Parathyroid adenoma (tissue), 2 donors: ENCODE results near the gene KAT2B.

Experiments used
- H2AFZ ChIP-seq: fragments of 300-600 bp; sonication (generic); one replicate; pipeline ENCODE4 v1.7.0; 2017; ENCODE audit warnings: antibody characterized with exemption, mild to moderate bottlenecking
- H3K27ac ChIP-seq: fragments of 300-600 bp; sonication (generic); one replicate; pipeline ENCODE4 v1.7.0; 2017
- H3K27me3 ChIP-seq: fragments of 300-600 bp; sonication (generic); one replicate; pipeline ENCODE4 v1.7.0; 2017; ENCODE audit warnings: low read length; ENCODE audit not compliant: control insufficient read depth, insufficient read depth
- H3K36me3 ChIP-seq: fragments of 300-600 bp; sonication (generic); one replicate; pipeline ENCODE4 v1.7.0; 2017; ENCODE audit warnings: low read length; ENCODE audit not compliant: control insufficient read depth, insufficient read depth
- H3K4me1 ChIP-seq: fragments of 300-600 bp; sonication (generic); one replicate; pipeline ENCODE4 v1.7.0; 2017; ENCODE audit warnings: control low read depth
- H3K4me2 ChIP-seq: fragments of 300-600 bp; sonication (generic); one replicate; pipeline ENCODE4 v1.7.0; 2017; ENCODE audit warnings: low read length
- H3K4me3 ChIP-seq: fragments of 300-600 bp; sonication (generic); one replicate; pipeline ENCODE4 v1.7.0; 2017; ENCODE audit warnings: low read depth, low read length
- H3K79me2 ChIP-seq: fragments of 300-600 bp; sonication (generic); one replicate; pipeline ENCODE4 v1.7.0; 2017; ENCODE audit warnings: control low read depth
- H3K9ac ChIP-seq: fragments of 300-600 bp; sonication (generic); one replicate; pipeline ENCODE4 v1.7.0; 2017; ENCODE audit warnings: mild to moderate bottlenecking
- H3K9me3 ChIP-seq: fragments of 300-600 bp; sonication (generic); one replicate; pipeline ENCODE4 v1.7.0; 2017; ENCODE audit warnings: low read length; ENCODE audit not compliant: control insufficient read depth
- TF ChIP-seq, protein P1 (sequence below): fragments of 300-600 bp; sonication (generic); IDR thresholded peaks from one replicate; pipeline ENCODE4 v1.7.0; 2017; ENCODE audit warnings: antibody characterized with exemption, mild to moderate bottlenecking
- donor health status: primary hyperparathyroidism.

The KAT2B gene

DNA sequence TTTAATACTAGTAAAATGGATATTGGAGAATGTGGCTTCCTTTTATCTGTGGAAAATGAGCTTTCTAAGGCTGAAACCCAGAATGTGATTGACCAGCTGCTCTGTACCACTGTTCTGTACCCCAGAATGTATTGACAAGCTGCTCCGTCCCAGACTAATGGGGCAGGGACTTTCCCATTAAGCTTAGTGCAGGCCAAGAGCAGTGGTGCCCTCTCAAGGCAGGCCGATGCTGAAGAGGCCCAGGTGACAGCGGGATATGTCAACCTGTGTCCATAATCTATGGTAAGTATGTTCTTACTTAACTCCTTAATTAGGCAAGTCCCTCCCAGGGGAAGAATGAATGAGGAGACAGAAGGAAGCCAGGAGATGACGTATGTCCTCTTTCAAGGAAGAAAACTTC is 114.7 kb downstream of the KAT2B start:
- Histone ChIP-seq H3K27me3 (no peaks in the 10 kb centered on the region), H3K9ac (no peak overlapping the region), H3K4me1 (no peaks in the 10 kb centered on the region), H3K4me2 (no peak overlapping the region), H3K36me3 (no peaks in the 10 kb centered on the region), H3K9me3 (no peaks in the 10 kb centered on the region), H3K79me2 (no peaks in the 10 kb centered on the region), H3K4me3 (no peak overlapping the region), H3K27ac (no peak overlapping the region), H2AFZ (no peak overlapping the region)
- TF ChIP-seq, protein P1, sequence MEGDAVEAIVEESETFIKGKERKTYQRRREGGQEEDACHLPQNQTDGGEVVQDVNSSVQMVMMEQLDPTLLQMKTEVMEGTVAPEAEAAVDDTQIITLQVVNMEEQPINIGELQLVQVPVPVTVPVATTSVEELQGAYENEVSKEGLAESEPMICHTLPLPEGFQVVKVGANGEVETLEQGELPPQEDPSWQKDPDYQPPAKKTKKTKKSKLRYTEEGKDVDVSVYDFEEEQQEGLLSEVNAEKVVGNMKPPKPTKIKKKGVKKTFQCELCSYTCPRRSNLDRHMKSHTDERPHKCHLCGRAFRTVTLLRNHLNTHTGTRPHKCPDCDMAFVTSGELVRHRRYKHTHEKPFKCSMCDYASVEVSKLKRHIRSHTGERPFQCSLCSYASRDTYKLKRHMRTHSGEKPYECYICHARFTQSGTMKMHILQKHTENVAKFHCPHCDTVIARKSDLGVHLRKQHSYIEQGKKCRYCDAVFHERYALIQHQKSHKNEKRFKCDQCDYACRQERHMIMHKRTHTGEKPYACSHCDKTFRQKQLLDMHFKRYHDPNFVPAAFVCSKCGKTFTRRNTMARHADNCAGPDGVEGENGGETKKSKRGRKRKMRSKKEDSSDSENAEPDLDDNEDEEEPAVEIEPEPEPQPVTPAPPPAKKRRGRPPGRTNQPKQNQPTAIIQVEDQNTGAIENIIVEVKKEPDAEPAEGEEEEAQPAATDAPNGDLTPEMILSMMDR = no peak

DNA sequence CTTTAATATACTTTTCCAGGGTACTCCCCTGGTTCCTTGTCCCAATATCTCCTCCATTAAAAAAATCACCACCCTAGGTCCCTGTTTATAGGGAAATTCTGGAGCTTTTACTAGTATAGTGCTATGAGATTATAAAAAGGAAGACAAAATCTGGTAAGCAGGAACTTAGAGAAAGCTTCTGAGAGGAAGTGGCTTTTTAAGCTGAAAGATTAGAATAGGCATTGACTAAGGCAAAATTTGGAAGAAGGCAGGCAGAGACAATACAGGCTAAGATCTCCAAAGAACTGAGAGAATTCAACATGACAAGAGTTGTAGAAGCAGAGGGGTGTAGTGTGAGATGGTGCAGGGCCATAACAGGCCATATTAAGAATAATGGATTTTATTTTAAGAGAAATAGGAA is 120.0 kb downstream of the KAT2B start:
- no peaks in the 10 kb centered on the region for H3K27me3 ChIP-seq
- no peaks in the 10 kb centered on the region for H3K79me2 ChIP-seq
- no peaks in the 10 kb centered on the region for H3K4me1 ChIP-seq
- no peak overlapping the region for H2AFZ ChIP-seq
- no peak overlapping the region for H3K27ac ChIP-seq
- no peaks in the 10 kb centered on the region for H3K9me3 ChIP-seq
- TF ChIP-seq, protein P1 = no peak
- no peak overlapping the region for H3K4me3 ChIP-seq
- H3K36me3 ChIP-seq = no peaks in the 10 kb centered on the region
- H3K4me2 ChIP-seq = no peak overlapping the region
- no peak overlapping the region for H3K9ac ChIP-seq

DNA sequence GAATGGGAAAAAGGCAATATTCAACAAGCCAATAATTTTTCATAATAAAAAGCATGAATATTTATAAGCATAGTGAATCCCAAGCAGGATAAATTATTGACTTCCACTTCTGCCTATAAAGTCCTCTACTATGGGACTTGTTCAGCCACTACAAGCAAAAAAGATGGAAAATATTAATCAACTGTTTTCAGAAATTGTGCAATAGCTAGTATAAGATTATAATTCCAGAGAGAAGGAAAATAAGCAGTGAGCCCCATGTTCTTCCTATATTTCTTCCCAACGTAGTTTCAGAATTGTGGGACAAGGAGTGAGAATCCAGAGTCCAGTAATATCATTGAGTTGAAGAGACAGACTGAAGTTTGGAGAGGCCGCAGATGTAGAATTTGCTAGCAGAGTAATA is 121.5 kb downstream of the KAT2B start:
- H3K9ac ChIP-seq = no peak overlapping the region
- H3K27me3 ChIP-seq = no peaks in the 10 kb centered on the region
- no peak overlapping the region for H3K27ac ChIP-seq
- no peaks in the 10 kb centered on the region for H3K36me3 ChIP-seq
- no peak overlapping the region for H3K4me3 ChIP-seq
- TF ChIP-seq, protein P1 = no peak
- no peaks in the 10 kb centered on the region for H3K4me1 ChIP-seq
- H3K9me3 ChIP-seq = no peaks in the 10 kb centered on the region
- no peak overlapping the region for H2AFZ ChIP-seq
- no peaks in the 10 kb centered on the region for H3K79me2 ChIP-seq
- no peak overlapping the region for H3K4me2 ChIP-seq

DNA sequence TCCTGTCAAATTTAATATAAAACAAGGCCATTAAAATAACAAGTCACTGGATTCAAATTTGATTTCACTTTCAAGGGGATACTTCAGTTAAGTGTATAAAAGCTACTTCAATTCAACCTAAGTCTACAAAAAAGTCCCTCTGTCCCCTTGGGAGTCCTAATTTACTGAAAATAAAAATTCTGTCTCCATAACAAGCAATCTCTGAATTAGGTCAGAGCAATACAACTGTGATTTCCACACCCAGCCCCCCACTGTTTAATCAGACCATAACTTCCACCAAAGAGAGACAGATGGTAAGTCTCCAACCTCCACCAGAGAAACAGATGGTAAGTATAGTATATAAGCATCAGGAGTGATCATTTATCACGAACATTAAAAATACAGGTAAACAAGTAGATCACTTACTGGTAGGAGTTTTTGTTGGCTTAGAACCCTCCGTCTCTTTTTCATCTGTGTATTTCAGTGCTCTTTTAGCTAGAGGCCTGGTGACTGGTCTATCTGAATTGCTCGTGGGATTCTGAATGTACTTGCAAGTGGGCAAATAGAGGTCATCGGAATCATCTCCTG is 133.7 kb downstream of the KAT2B start:
- H3K9me3 ChIP-seq = no peaks in the 10 kb centered on the region
- no peak overlapping the region for H3K27ac ChIP-seq
- no peaks in the 10 kb centered on the region for H3K36me3 ChIP-seq
- H3K4me1 ChIP-seq = no peaks in the 10 kb centered on the region
- no peak overlapping the region for H3K9ac ChIP-seq
- H3K4me3 ChIP-seq = no peak overlapping the region
- TF ChIP-seq, protein P1 = no peak
- H3K79me2 ChIP-seq = no peaks in the 10 kb centered on the region
- no peak overlapping the region for H3K4me2 ChIP-seq
- no peaks in the 10 kb centered on the region for H3K27me3 ChIP-seq
- no peak overlapping the region for H2AFZ ChIP-seq

DNA sequence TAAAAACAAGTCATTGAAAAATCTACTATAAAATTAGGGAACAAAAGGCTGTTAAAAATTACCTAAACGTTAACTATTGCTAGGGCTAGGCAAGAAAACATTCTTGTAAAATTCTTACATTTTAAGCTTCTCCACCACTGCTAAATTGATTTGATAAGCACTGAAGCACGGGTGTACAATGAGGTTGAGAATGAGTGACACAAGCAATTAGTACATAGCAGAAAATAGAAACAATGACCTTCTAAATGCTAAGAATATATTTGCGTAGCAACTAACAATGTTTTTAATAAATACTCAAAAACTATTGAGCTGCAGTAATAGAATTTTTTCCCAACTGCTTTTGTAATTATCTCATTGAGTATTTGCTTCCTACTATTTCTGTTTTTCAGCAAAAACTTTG is 141.0 kb downstream of the KAT2B start:
- Histone ChIP-seq H3K36me3 (no peaks in the 10 kb centered on the region), H3K27me3 (no peaks in the 10 kb centered on the region), H3K9ac (no peak overlapping the region), H3K4me1 (peaks cover 10% of the 10 kb centered on the region), H3K4me2 (no peak overlapping the region), H3K79me2 (no peaks in the 10 kb centered on the region), H3K9me3 (no peaks in the 10 kb centered on the region), H3K27ac (no peak overlapping the region), H3K4me3 (no peak overlapping the region), H2AFZ (peak overlapping the region; percentile 2)
- TF ChIP-seq, protein P1 = no peak
